HG03457 (cell line): ENCODE results near the gene LILRB5.
"Not testable (repeated sequence)": the region's sequence is repeated elsewhere in the genome, so short reads cannot be mapped to it uniquely, and the experiment has no call there.

ENCODE experiments used
- ATAC-seq: cut with Tn5 transposase; IDR thresholded peaks from one replicate; pipeline ENCODE4 v1.9.1; 2021; ENCODE audit warnings: moderate number of reproducible peaks; ENCODE audit not compliant: unreplicated experiment

The LILRB5 gene

DNA sequence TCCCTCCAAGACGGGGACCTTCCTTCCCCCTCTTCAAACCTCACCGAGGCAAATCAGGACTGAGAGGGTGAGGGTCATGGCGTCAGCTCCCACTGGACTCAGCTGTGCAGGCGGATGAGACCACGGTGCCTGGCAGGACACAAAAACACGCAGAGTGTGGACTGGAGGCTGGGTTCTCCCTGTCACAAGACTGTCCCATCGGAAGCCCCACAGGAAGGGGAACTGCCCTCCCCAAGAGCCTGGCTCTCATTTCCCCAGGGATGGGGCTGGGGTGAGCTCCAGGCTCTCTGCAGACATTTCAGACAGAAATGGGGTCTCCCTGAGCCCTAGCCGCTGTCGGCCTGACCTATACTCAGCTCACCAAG lies at the start of gene LILRB5:
Gene LILRB5 (minus strand): TSS at position 158 of the 365 bp plus-strand sequence. CDS start 80 bp downstream, at position 78.
- no peak for ATAC-seq

DNA sequence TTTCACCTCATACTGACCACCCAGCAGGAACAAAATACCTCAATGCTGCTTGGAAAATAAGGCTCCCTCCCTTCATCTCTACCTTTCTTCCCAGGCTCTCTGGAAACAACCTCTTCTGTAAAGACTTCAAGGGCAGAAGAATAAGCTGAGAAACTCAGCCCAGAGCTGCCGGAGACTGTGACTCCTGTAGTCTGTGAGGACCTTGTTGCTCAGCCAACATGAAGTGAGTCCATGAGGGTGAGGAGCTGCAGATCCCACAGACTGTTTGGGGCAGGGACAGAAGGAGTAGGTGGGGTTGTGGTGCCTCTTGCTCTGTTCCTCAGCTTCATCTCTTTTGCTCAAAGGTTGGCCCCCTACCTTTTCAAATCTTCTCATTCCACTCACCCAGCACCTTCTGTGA lies 48.1 kb upstream of the LILRB5 start:
- ATAC-seq, result no peak

DNA sequence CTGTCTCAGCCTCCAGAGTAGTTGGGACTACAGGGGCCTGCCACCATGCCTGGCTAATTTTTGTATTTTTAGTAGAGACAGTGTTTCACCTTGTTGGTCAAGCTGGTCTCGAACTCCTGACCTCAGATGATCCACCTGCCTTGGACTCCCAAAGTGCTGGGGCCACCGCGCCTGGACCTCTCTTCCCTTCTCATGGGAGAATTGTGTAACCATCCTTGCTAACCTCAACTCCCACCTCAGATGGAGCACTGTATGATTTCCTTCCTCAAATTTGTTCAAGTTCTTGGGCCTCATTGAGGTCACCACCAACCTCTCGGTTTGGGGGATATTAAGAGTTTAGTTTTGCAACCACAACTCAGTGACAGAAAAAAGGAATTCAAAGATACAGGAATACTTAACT lies 45.2 kb upstream of the LILRB5 start:
- no peak for ATAC-seq

DNA sequence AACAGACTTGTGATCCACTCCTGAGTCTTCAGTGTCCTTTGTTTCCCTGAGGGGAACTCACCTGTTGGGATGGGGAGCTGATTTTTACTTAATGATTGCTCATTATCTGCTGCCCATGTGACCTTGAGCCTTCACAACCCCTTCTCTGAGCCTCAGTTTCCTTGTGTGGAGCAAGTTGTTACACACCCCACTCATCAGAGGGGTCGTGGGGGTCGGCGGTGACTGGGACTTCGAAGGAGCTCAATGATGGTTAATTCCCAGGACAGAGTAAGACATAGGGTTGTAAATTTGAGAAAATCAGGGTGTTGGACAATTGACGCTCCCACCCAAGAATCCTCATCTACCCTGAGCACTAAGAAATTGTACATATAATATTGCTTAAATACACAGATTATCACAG lies 42.4 kb upstream of the LILRB5 start:
- ATAC-seq, result no peak

DNA sequence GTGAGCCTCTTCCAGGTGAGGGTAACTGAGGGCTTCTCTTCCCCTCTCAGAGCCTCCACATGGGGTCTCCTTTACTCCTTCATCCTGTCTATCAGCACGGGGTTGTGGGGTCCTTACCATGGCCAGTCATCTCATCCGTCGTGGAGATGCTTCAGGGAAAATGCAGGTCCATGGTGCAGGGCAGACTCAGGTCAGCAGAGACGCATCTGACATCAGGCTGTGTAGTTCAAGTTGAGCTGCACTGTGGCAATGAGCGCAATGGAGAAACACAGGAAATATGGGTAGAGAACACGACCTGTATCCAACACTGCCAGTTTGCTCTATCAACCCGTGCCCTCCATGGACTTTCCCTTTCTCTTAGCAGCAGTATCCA lies 42.0 kb upstream of the LILRB5 start:
- ATAC-seq, result no peak

DNA sequence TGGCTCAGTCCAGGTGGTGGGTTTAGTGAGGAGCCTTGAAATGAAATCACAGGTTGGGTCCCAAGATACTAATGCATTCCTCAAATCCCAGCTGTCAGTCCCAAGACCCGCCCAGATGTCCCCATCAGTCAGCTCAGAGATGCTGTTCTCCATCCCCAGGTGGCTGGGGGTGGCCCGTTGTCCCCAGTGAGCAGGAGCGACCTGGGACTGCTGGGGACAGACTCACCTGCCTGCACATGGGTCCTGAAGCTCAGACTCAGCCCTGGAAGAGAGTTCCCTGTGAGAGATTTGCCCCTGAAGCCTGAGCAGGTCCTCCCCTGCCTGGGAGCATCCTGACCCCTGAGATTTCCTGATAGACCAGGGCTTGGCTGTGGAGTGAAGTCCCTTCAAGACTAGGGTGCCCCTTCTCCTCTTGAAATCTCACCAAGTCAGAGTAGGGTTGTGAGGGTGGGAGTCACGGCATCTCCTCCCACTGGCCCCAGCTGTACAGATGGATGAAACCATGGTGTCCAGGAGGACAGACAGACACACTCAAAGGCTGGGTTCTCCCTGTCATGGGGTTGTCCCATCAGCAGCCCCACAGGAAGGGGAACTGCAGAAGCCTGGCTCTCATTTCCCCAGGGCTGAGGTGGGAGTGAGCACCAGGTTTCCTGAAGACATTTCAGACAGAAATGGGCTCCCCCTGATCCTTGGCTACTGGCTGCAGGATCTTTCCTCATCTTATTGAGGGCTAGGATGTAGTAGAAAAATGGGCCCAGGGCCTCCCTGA lies 41.5 kb upstream of the LILRB5 start:
- no peak for ATAC-seq

DNA sequence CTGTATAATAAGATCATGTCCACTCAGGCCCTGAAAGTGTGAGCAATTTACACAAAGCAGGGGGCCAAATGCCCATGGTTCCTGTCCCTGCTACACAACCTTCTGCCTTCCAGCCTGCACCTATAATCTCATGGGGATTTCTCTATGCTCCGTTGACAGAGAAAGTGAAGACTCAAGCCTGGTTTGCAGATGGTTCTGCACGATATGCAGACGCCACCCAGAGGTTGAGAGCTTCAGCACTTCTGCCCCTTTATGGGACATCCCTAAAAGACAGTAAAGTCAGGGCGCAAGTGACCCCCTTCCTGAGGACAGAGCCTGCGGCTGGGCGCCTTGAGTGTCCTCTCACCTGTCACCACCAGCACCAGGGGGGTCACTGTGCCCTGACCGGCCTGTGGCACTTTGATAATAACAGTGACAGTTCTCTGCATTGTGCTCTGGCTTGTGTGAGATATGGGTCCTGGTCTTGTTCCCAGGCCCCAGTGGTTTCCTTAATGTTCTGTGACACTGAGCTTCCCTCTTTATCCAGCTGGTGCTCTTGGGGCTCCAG lies 40.8 kb upstream of the LILRB5 start:
- ATAC-seq, result no peak

DNA sequence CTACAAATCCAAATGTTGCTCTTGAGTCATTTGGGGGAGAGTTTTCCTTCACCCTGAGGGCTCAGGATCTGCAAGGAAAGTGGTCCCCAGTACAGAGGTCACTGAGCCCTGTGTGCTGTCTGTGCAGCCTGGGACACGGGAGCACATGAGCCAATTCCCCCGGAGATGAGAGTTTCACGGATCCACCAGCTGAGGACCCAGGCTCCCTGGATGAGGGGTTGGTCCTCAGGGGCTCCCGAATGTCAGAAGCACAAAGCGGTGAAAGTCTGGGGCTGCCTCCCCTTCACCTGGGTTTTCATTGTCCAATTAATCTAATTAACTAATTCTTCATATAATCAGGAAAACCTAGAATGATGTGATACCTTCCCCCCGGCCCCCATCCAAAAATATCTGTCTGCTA lies 37.5 kb upstream of the LILRB5 start:
- no peak for ATAC-seq

DNA sequence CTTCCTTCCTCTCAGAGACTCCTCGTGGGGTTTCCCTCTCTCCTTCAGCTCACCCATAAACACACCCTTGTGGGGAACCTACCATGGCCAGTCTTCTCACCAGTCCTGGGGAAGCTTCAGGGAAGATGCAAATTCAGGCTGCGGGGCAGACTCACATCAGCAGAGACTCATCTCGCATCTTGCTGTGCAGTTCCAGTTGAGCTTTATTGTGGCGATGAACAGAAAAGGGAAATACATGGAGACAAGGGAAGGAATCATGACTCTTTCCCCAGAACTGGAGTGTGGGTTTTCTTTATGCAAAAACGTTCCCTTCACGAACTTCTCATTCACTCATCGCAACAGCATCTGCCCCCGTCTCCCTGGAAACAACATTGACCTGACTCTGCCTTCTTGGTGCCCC lies 32.1 kb upstream of the LILRB5 start:
- ATAC-seq, result not testable (repeated sequence)

DNA sequence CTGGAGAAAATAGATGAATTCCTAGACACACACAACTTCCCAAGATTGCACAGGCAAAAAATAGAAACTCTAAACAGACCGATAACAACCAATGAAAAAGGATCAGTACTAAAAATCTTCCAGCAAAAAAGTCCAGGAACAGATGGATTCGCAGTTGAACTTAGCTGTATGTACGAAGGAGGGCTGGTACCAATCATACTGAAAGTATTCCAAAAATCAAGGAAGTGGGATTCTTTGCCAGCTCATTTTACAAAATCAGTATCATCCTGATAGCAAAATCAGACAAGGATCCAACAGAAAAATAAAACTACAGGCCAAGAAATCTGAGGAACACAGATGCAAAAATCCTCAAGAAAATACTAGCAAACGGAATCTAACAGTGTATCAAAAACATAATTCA lies 30.4 kb upstream of the LILRB5 start:
- ATAC-seq, result no peak

DNA sequence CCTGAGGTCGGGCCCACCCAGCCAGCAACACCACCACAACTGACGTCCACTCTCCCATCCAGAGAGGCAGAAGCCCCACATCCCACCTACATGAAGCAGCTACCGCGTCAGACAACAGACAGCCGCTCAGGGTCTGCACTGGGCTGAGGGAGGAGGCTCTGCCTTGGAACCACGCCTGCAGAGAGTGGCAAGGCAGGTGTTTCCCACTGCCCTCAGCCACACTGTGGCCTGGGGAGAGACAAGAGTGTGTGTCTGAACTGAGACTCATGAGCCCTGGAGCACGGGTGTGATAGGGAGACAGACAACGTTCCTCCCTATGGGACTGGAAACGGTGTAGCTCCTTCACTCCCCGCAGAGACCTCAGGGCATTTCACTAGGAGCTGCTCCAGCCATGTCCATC lies 29.2 kb upstream of the LILRB5 start:
- not testable (repeated sequence) for ATAC-seq

DNA sequence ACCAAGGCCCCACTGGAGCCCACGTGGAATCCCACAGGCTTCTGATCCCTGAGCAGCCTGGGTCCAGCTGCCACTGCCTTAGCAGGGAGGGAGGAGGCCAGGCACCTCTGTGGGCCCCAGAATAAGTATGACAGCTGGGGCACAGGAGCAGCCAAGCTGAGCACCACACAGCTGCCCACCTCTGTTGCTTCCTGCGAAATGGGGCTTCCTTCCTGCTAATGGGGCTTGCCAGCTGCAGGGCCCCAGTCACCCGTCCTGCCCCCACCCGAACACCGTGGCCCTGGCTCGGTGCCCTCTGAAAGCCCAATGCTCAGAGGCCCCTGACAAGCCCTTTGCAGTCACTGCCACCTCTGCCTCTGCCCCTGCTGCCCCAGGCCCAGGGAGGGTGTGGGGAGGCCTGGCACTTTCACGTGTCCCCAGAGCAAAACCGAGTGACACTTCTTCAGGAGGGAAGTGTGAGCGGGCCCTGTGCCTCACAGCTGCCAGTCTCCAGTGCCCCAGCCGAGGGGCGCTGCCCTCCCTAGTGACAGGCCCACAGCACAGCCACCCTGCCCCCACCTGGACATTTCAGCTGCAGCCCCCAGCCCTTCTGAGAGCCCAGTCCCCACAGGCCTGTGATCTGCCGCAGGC lies 28.5 kb upstream of the LILRB5 start:
- ATAC-seq, result not testable (repeated sequence)

DNA sequence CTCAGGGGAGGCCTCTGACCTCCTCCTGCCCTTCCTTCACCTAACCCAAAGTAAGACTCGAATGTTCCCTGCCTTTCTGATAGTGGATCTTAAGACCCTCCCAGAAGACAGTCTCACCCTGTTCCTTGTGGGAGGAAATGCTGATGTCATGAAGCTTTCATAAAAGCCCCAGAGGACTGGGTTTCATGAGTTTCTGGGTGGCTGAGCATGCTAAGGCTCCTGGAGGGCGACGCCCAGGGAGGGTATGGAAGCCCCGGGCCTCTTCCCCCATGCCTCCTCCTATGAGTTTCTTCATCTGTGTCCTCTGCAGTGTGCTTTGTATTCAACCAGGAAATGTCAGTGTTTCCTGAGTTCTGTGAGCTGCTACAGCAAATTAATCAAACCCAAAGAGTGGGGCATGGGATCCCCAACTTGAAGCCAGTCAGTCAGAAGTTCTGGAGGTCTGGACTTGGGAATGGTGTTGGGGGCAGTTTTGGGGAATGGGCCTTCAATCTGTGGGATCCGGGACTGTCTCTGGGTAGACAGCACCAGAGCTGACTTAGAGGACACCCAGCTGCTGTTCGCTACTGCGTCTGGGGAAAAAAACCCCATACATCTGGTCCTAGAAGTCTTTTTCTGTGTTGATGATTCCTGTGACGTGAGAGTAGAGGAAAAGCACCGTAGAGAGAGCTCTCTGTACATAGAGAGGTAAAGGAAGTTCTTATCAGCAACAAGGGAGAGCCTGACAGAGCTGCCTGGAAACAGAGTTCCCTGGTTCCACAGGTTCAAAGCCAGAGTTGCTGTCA lies 25.8 kb upstream of the LILRB5 start:
- no peak for ATAC-seq

DNA sequence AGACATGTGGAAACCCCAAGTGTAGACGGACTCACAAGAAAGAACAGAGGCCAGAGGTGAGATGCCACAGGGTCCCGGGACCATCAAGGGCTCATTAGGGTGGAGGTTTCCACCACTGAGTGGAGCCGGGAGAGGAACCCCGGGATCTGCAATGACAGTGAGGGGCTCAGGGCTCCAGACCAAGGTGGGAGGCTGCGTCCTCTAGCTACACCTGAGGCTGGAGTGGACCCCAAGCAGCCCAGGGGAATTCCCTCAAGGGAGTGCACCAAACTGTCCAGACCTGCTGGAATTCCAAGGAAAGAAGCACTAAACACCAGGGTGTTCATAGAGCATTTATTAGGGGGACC lies 24.6 kb upstream of the LILRB5 start:
- ATAC-seq, result not testable (repeated sequence)

DNA sequence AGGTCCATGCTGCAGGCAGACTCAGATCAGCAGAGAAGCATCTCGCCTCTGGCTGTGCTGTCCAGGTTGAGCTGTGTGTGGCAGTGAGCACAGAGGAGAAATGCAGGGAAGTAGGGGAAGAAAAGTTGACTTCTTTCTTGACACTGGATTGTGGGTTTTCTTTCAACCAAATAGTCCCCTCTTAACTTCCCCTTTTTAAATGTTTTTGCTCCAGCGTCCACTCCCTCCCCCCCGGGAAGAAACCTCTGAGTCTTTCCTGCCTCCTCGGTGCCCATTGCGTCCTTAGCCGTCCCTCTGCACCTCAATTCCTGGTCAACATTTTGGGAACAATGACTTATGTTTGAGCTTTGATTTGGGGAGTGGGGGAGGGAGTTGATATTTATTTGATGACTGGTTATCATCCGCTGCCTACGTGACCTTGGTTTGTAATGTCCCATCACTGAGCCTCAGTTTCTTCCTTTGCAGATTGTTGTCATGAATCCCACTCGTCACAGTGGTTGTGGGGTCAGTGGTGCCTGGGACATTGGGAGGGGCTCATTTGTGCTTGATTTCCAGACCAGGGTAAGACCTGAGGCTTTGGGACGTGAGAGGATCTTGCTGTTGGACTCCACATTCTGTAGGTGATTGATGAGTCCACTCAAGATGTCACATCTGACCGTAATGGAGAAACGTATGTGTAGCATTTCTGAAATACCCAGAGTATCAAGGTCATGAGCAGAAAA lies 24.1 kb upstream of the LILRB5 start, which contains the start of gene LILRB2:
Gene LILRB2 (minus strand): TSS at position 104 of the 722 bp plus-strand sequence. CDS start 614 bp downstream, outside the sequence.
- ATAC-seq, result no peak

DNA sequence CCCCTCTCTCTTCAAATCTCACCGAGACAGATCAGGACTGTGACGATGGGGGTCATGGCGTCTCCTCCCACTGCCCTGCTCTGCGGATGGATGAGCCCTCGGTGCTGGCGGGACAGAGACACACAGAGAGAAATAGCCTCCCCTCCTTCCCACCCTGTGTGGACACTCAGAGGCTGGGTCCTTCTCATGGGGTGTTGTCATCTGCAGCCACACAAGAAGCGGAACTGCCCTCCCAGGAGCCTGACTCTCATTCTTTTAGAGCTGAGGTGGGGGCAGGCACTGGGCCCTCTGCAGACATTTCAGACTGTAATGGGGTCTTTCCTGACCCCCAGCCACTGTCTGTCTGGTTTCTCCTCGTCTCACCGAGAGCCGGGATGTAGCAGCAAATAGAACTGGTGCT lies 23.4 kb upstream of the LILRB5 start:
- ATAC-seq, result not testable (repeated sequence)

DNA sequence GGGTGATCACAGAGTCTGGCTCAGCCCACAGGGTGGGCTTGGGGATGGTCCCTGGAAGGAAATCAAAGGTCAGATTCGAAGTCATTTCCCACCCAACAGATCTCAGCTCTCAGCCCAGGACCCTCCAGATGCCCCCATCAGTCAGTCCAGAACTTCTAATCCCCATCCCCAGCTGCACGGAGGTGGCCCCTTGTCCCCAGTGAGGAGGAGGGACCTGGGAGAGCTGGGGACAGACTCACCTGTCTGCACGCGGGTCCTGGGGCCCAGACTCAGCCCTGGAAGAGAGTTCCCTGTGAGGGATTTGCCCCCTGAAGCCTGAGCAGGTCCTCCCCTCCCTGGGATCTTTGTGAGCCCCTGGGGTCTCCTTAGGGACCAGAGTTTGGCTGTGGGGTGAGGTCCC lies 23.0 kb upstream of the LILRB5 start:
- ATAC-seq, result not testable (repeated sequence)

DNA sequence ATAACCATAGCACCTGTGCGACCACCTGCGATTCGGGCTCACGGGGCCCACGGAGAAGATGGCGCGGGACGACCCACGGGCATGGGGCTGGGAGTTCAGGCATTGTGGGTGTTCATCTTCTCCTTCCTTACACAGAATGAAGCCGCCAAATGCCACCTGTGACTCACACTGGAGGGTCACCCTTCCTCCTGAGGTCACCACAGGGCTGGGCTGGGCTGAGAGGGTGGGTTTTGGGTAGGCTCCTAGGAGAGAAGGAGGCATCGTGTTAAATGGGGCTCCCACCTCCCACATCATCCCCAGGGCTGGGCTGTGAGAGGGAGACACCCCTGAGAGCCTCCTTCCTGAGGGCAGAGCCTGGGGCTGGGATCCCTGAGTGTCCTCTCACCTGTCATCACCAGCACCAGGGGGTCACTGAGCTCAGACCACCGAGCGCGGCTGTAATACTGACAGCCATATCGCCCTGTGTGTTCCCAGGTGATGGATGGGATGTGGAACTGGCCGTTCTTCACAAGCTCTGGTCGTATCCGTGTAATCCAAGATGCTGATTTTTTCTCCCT lies 22.4 kb upstream of the LILRB5 start:
- ATAC-seq, result no peak

DNA sequence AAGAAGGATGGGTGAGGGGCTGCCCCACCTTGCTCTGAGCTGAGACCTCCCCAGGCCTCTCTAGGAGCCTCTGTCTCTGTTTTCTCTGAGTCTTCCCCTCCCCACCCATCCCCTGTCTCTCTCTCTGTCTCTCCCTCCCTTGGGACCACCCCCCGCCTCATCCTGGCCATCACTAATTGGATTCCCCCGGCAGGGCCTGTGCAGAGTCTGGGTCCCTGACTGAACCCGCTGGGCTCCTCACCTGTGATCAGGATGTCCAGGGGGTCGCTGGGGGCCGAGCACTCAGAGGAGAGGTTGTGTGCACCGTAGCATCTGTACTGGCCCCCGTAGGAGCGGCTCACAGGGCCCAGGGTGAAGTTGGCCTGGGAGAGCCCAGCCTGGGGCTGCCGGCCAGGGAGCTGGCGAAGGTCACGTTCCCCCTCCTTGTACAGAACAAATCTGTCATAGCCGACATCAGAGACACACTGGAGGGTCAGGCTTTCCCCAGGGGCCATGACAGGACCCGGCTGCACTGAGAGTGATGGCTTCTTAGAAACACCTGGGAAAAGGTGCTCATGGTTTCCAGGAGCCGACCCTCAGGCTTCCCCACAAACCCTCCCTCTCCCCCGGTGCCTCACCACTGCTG lies 21.6 kb upstream of the LILRB5 start:
- not testable (repeated sequence) for ATAC-seq

DNA sequence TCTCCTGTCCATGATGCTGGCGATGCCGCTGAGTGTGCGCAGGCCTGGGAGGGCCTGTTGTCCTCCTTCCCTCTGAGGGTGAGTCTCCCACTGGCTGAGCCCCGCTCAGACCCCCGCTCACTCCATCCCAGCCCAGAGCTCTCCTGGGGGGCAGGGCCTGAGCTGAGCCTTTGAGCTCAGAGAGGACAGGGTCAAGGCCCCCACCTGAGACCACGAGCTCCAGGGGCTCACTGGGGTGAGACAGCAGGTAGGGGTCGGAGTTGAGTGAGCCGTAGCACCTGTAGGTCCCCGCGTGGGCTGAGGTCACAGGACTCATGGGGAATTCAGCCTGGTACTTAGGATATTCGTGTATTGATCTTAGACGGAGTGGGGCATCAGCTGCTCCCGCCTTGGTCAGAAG lies 21.0 kb upstream of the LILRB5 start:
- not testable (repeated sequence) for ATAC-seq
